Esophagus (tissue), 2 donors: ENCODE measurements around the gene AMH. TPM values are rescaled to one million over a fixed set of nuclear protein-coding genes. Genes with fewer than 3 reads are reported as not detected.
A peak's percentile ranks its signal among the peaks of the same experiment; 100 is the strongest.

Experiments used
- H3K27ac ChIP-seq, 2 donors: one replicate each; pipeline ENCODE4 v1.5.1; 2013; ENCODE audit warnings: low read depth in 2 of 2, mild to moderate bottlenecking in 2 of 2, inconsistent platforms in 1 of 2, low read length in 1 of 2, moderate library complexity in 1 of 2
- H3K27me3 ChIP-seq, 2 donors: one replicate each; pipeline ENCODE4 v1.6.1; 2013; ENCODE audit warnings: low read length in 2 of 2, control low read depth in 1 of 2, mild to moderate bottlenecking in 1 of 2; ENCODE audit not compliant: insufficient read depth in 2 of 2, control insufficient read depth in 1 of 2
- H3K36me3 ChIP-seq, 2 donors: one replicate each; pipeline ENCODE4 v1.6.1; 2013; ENCODE audit warnings: low read length in 1 of 2; ENCODE audit not compliant: control insufficient read depth in 2 of 2, insufficient read depth in 2 of 2
- H3K4me1 ChIP-seq, 2 donors: one replicate each; pipeline ENCODE4 v1.6.1; 2013; ENCODE audit warnings: low read length in 1 of 2; ENCODE audit not compliant: control insufficient read depth in 2 of 2, insufficient read depth in 2 of 2
- H3K4me3 ChIP-seq, 2 donors: one replicate each; pipeline ENCODE4 v1.5.1; 2013; ENCODE audit warnings: low read length in 2 of 2, mild to moderate bottlenecking in 2 of 2, low read depth in 1 of 2, moderate library complexity in 1 of 2
- H3K9me3 ChIP-seq, 2 donors: one replicate each; pipeline ENCODE4 v1.6.1; 2013; ENCODE audit warnings: mild to moderate bottlenecking in 2 of 2, low read depth in 1 of 2, low read length in 1 of 2, moderate library complexity in 1 of 2; ENCODE audit not compliant: control insufficient read depth in 2 of 2, insufficient read depth in 1 of 2
- WGBS, 2 donors: extraction: QIAGEN DNeasy Blood & Tissue Kit; methylation state at CpG; one replicate each; pipeline ENCODE4 v1.1.7; 2013; 5-methylcytosine and 5-hydroxymethylcytosine counted together
- polyA plus RNA-seq, 2 donors: library from polyadenylated mRNA; stranded (reverse); fragments of 200-250 nt; gene quantifications; one replicate each; pipeline ENCODE4 v1.2.3, GENCODE V29; 2013
- donor health status: healthy with polysubstance abuse.
- donor health status: Bipolar disorder and iron deficiency.

Gene AMH
- polyA plus RNA-seq, 2 donors = 0.55 to 2.5 TPM

GRCh38 chr19:2289714-2290435, 40.8 kb downstream of the AMH start:
- peaks cover 0 to 9% of the 10 kb centered on the region in 2 donors for H3K27me3 ChIP-seq
- peaks cover 4 to 15% of the 10 kb centered on the region in 2 donors for H3K4me1 ChIP-seq
- H3K27ac ChIP-seq = peak overlapping the region in 1 of 2 donors; percentile 28
- no peaks in the 10 kb centered on the region for H3K36me3 ChIP-seq
- H3K4me3 ChIP-seq = peak overlapping the region; percentile 2 to 44
- WGBS, 2 donors = 2% methylated on average over 63 to 74 of the region's 74 CpGs
- no peaks in the 10 kb centered on the region for H3K9me3 ChIP-seq

GRCh38 chr19:2290441-2291184, 41.5 kb downstream of the AMH start:
- Histone ChIP-seq H3K4me3 (peak overlapping the region; percentile 2 to 44), H3K27me3 (peaks cover 0 to 9% of the 10 kb centered on the region in 2 donors), H3K36me3 (no peaks in the 10 kb centered on the region), H3K4me1 (peaks cover 5 to 15% of the 10 kb centered on the region in 2 donors), H3K27ac (peak overlapping the region in 1 of 2 donors; percentile 28), H3K9me3 (no peaks in the 10 kb centered on the region)
- WGBS, 2 donors = 2 to 3% methylated on average over 64 to 82 of the region's 82 CpGs

- Histone ChIP-seq H3K9me3 (no peaks in the 10 kb centered on the region), H3K4me3 (peak overlapping the region; percentile 2 to 44), H3K27ac (no peak overlapping the region), H3K4me1 (peaks cover 5 to 15% of the 10 kb centered on the region in 2 donors), H3K27me3 (peaks cover 0 to 9% of the 10 kb centered on the region in 2 donors), H3K36me3 (no peaks in the 10 kb centered on the region)
- WGBS, 2 donors = 15 to 17% methylated on average over 50 to 67 of the region's 67 CpGs
Measured at GRCh38 chr19:2291185-2291751, 42.1 kb downstream of the AMH start.

GRCh38 chr19:2294687-2295335, 45.7 kb downstream of the AMH start:
- WGBS, 2 donors = 21 to 32% methylated on average over 26 of the region's 26 CpGs
- Histone ChIP-seq H3K4me1 (peaks cover 5 to 15% of the 10 kb centered on the region in 2 donors), H3K27me3 (peaks cover 0 to 4% of the 10 kb centered on the region in 2 donors), H3K4me3 (no peak overlapping the region), H3K36me3 (no peaks in the 10 kb centered on the region), H3K27ac (peak overlapping the region in 1 of 2 donors; percentile 2), H3K9me3 (no peaks in the 10 kb centered on the region)

GRCh38 chr19:2296141-2296540, 47.0 kb downstream of the AMH start:
- Histone ChIP-seq H3K4me1 (peaks cover 4 to 5% of the 10 kb centered on the region in 2 donors), H3K36me3 (no peaks in the 10 kb centered on the region), H3K9me3 (no peaks in the 10 kb centered on the region), H3K27me3 (peaks cover 0 to 4% of the 10 kb centered on the region in 2 donors), H3K27ac (no peak overlapping the region), H3K4me3 (no peak overlapping the region)
- WGBS, 2 donors = 79 to 80% methylated on average over 16 of the region's 16 CpGs

GRCh38 chr19:2300533-2300932, 51.4 kb downstream of the AMH start:
- WGBS, 2 donors = 75 to 80% methylated on average over 17 of the region's 17 CpGs
- Histone ChIP-seq H3K27ac (no peak overlapping the region), H3K27me3 (peaks cover 0 to 11% of the 10 kb centered on the region in 2 donors), H3K4me3 (no peak overlapping the region), H3K4me1 (peaks cover 0 to 7% of the 10 kb centered on the region in 2 donors), H3K9me3 (no peaks in the 10 kb centered on the region), H3K36me3 (no peaks in the 10 kb centered on the region)

Other genes starting within 250 kb of the AMH start
- 10 to 100 TPM; 40.0 to 48.9 TPM for gene BTBD2, start 233.6 kb upstream of the AMH start, polyA plus RNA-seq
- 100 to 1,000 TPM; 167 to 244 TPM for gene MKNK2, start 198.1 kb upstream of the AMH start, polyA plus RNA-seq
- gene MOB3A, start 153.0 kb upstream of the AMH start, polyA plus RNA-seq = 10 to 100 TPM; 11.0 to 12.4 TPM
- 10 to 100 TPM in 1 of 2 donors, 1 to 10 TPM in 1; 6.4 to 16.0 TPM for gene IZUMO4, start 152.4 kb upstream of the AMH start, polyA plus RNA-seq
- 10 to 100 TPM; 50.8 to 64.5 TPM for gene AP3D1, start 97.8 kb upstream of the AMH start, polyA plus RNA-seq
- gene DOT1L, start 85.4 kb upstream of the AMH start, polyA plus RNA-seq = 10 to 100 TPM in 1 of 2 donors, 1 to 10 TPM in 1; 7.6 to 17.9 TPM
- gene PLEKHJ1, start 13.0 kb upstream of the AMH start, polyA plus RNA-seq = 10 to 100 TPM; 55.5 to 59.5 TPM
- gene SF3A2, start 12.5 kb upstream of the AMH start, polyA plus RNA-seq = 10 to 100 TPM; 38.2 to 55.3 TPM
- under 1 TPM; 0.13 to 0.20 TPM for gene JSRP1, start 7.1 kb downstream of the AMH start, polyA plus RNA-seq
- gene PEAK3, start 32.9 kb downstream of the AMH start, polyA plus RNA-seq = under 1 TPM; 0.02 to 0.06 TPM
- gene LINGO3, start 58.8 kb downstream of the AMH start, polyA plus RNA-seq = under 1 TPM in 1 of 2 donors, not detected in 1; 0.02 TPM
- gene LSM7, start 79.3 kb downstream of the AMH start, polyA plus RNA-seq = 100 to 1,000 TPM; 223 to 245 TPM
- 10 to 100 TPM; 27.4 to 59.1 TPM for gene SPPL2B, start 79.4 kb downstream of the AMH start, polyA plus RNA-seq
- under 1 TPM in 1 of 2 donors, not detected in 1; 0.04 TPM for gene TMPRSS9, start 110.9 kb downstream of the AMH start, polyA plus RNA-seq
- 10 to 100 TPM; 52.0 to 86.8 TPM for gene TIMM13, start 178.3 kb downstream of the AMH start, polyA plus RNA-seq
- gene LMNB2, start 207.6 kb downstream of the AMH start, polyA plus RNA-seq = 10 to 100 TPM; 23.2 to 32.3 TPM
- gene GADD45B, start 226.8 kb downstream of the AMH start, polyA plus RNA-seq = 10 to 100 TPM; 37.6 to 62.6 TPM